GM23248 (cell line): ENCODE data around the gene AOX1. TPM values are rescaled to one million over a fixed set of nuclear protein-coding genes. Genes with fewer than 3 reads are reported as not detected.
"Not testable (repeated sequence)": the region's sequence is repeated elsewhere in the genome, so short reads cannot be mapped to it uniquely, and the experiment has no call there.

Experiments
- DNase-seq: peaks from one replicate; pipeline ENCODE4 v3.0.0-alpha.2; 2015
- H2AFZ ChIP-seq: fragments of 200-600 bp; sonication (generic); 2 replicates; pipeline ENCODE4 v1.6.1; 2016; ENCODE audit warnings: antibody characterized with exemption
- H3F3A ChIP-seq: fragments of 200-600 bp; sonication (generic); 2 replicates; pipeline ENCODE4 v1.6.1; 2016; ENCODE audit warnings: mild to moderate bottlenecking, antibody characterized with exemption, mixed run types; ENCODE audit not compliant: insufficient read depth
- H3K27ac ChIP-seq: fragments of 200-600 bp; sonication (generic); 2 replicates; pipeline ENCODE4 v1.5.1; 2016; ENCODE audit warnings: mild to moderate bottlenecking
- H3K27me3 ChIP-seq: fragments of 200-600 bp; sonication (generic); replicated peaks from 2 replicates; pipeline ENCODE4 v1.6.1; 2016; ENCODE audit warnings: mild to moderate bottlenecking; ENCODE audit not compliant: insufficient read depth
- H3K36me3 ChIP-seq: fragments of 200-600 bp; sonication (generic); 2 replicates; pipeline ENCODE4 v1.6.1; 2016; ENCODE audit warnings: low read depth, mild to moderate bottlenecking
- H3K4me1 ChIP-seq: fragments of 200-600 bp; sonication (generic); 2 replicates; pipeline ENCODE4 v1.6.1; 2016; ENCODE audit warnings: mild to moderate bottlenecking; ENCODE audit not compliant: insufficient read depth
- H3K4me2 ChIP-seq: fragments of 200-600 bp; sonication (generic); one replicate; pipeline ENCODE4 v1.6.1; 2016; ENCODE audit warnings: mild to moderate bottlenecking; ENCODE audit not compliant: unreplicated experiment
- H3K4me3 ChIP-seq: fragments of 200-600 bp; sonication (generic); 2 replicates; pipeline ENCODE4 v1.5.1; 2016; ENCODE audit warnings: mild to moderate bottlenecking
- H3K79me2 ChIP-seq: fragments of 200-600 bp; sonication (generic); 2 replicates; pipeline ENCODE4 v1.6.1; 2016; ENCODE audit warnings: mild to moderate bottlenecking; ENCODE audit not compliant: insufficient read depth
- H3K9ac ChIP-seq: fragments of 200-600 bp; sonication (generic); 2 replicates; pipeline ENCODE4 v1.6.1; 2016; ENCODE audit warnings: mild to moderate bottlenecking
- H3K9me2 ChIP-seq: fragments of 200-600 bp; sonication (generic); 2 replicates; pipeline ENCODE4 v1.6.1; 2016; ENCODE audit warnings: mixed run types, mild to moderate bottlenecking, moderate library complexity; ENCODE audit not compliant: insufficient read depth
- H3K9me3 ChIP-seq: fragments of 200-600 bp; sonication (generic); one replicate; pipeline ENCODE4 v1.6.1; 2017; ENCODE audit warnings: low read depth
- H4K20me1 ChIP-seq: fragments of 200-600 bp; sonication (generic); 2 replicates; pipeline ENCODE4 v1.6.0; 2016; ENCODE audit not compliant: insufficient read depth
- EZH2 ChIP-seq: fragments of 200-600 bp; sonication (generic); IDR thresholded peaks from 2 replicates; pipeline ENCODE4 v1.6.1; 2018; ENCODE audit warnings: antibody characterized with exemption, mild to moderate bottlenecking; ENCODE audit not compliant: insufficient read depth, poor library complexity, severe bottlenecking
- EZH2phosphoT487 ChIP-seq: fragments of 200-600 bp; sonication (generic); IDR thresholded peaks from 2 replicates; pipeline ENCODE4 v1.6.1; 2018; ENCODE audit warnings: antibody characterized with exemption, moderate library complexity, mild to moderate bottlenecking, low read depth; ENCODE audit not compliant: insufficient read depth
- WGBS, 2 experiments: methylation state at CpG; one replicate each; pipeline ENCODE4 v1.1.6; 2015 to 2017; ENCODE audit warnings: low lambda C conversion rate in 2 of 2, low coverage in 1 of 2; ENCODE audit errors: missing lambda C conversion rate in 2 of 2; 5-methylcytosine and 5-hydroxymethylcytosine counted together
- in situ Hi-C: fragments of 300-500 bp; cut with MboI; formaldehyde crosslinking; loops from 2 replicates; pipeline ENCODE4 v1.15.0; 2020
- polyA plus RNA-seq: library from polyadenylated mRNA; unstranded; fragments of >200 nt; fragmentation: Nextera tagmentation; extraction: Ambion mirVana; gene quantifications from 2 replicates; pipeline ENCODE4 v1.2.1, GENCODE V29; 2016
- total RNA-seq: library from RNA; depleted of rRNA; stranded (reverse); fragments of >200 nt; shearing (Covaris generic); gene quantifications from 2 replicates; pipeline ENCODE4 v1.2.3, GENCODE V29; 2014; rRNA removed

The AOX1 gene
- total and polyA plus RNA-seq, 2 experiments from 2014 or later, result 18.9 to 46.0 TPM

DNA sequence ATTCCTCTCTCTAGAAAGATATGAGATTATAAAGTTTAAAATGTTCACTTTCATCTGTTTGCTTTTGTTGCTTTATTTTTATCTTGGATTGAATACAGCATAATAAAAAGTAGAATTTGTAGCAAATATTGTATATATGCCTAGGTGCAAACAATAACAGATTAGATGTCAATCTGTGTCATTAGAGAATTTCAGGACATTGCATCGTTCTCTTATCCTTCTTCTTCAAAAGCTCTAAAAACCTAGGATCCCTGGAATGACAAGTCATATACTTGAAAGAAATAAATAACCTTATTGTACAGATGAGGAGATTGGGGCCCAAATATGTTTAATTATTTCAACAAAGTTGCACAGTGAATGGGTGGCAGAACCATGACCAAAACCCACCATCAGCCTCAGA lies 123.1 kb downstream of the AOX1 start:
- H3K36me3 ChIP-seq, result no peaks in the 10 kb centered on the region
- no peaks in the 10 kb centered on the region for H4K20me1 ChIP-seq
- H3K4me3 ChIP-seq, result no peak overlapping the region
- no peaks in the 10 kb centered on the region for H3K9me2 ChIP-seq
- H3F3A ChIP-seq, result peaks cover 7% of the 10 kb centered on the region; the same call in 1 of the 2 replicates
- H3K9ac ChIP-seq, result no peak overlapping the region
- TF ChIP-seq EZH2, result no peak
- TF ChIP-seq EZH2phosphoT487, result no peak
- no peaks in the 10 kb centered on the region for H3K79me2 ChIP-seq
- H3K9me3 ChIP-seq, result no peaks in the 10 kb centered on the region
- no peak for DNase-seq
- no peak overlapping the region for H3K4me2 ChIP-seq
- 94 to 96% methylated on average over 1 of the region's 1 CpG for WGBS, 2 experiments
- peaks cover 23% of the 10 kb centered on the region for H3K4me1 ChIP-seq
- H2AFZ ChIP-seq, result no peak overlapping the region
- no peaks in the 10 kb centered on the region for H3K27me3 ChIP-seq
- in situ Hi-C loops, result loop anchor here (10.0 kb wide), 2 partner anchors 134 to 734 kb away; no protein-coding TSS in a partner anchor
- no peak overlapping the region for H3K27ac ChIP-seq

DNA sequence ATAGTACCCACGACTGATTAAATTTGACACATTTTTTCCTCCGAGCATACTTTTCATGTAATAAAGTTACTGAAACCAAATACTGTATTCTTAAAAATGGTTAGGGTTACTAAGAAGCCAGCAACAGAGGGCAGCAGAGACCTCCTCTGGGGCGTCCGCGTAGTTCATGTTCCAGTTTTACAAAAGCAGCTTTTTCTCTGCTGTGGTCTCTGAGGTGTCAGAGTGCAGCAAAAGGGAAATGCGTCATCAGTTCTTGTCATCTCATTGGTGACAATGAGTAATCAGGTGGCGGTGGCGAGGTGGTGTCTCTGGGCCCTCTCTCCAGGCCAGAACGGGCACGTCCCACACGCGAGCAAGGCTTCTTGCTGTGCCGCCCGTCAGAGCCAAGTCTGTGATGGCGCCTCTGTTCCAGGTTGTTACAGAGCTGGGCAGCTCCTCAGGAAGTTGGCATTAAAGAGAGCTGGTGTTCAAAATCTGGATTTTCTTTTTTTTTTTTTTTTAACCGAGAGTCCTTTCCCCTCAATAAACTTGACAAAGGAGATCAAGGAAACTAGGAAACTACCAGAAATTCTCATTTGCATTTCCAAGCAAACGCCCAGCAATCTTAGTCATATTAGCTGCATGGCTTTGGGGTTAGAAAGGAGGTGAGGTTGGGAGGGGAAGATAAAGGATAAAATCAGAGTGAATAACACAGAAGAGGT lies 127.3 kb downstream of the AOX1 start:
- Histone ChIP-seq H3K9me2 (no peaks in the 10 kb centered on the region), H3K9me3 (no peaks in the 10 kb centered on the region), H3K9ac (peak overlapping the region; percentile 69), H3K4me3 (peak overlapping the region; percentile 63), H3F3A (peaks cover 7% of the 10 kb centered on the region; the same call in 1 of the 2 replicates), H2AFZ (peak overlapping the region; percentile 76), H3K36me3 (no peaks in the 10 kb centered on the region), H3K4me2 (peak overlapping the region; percentile 81), H3K4me1 (peaks cover 23% of the 10 kb centered on the region), H3K79me2 (no peaks in the 10 kb centered on the region), H3K27me3 (no peaks in the 10 kb centered on the region), H4K20me1 (no peaks in the 10 kb centered on the region), H3K27ac (peak overlapping the region; percentile 84)
- TF ChIP-seq EZH2phosphoT487 (0 out of 2 replicates have a peak, but pooled peaks have one; percentile 79), EZH2 (no peak)
- peak; percentile 97 for DNase-seq
- WGBS, 2 experiments, result 1 to 2% methylated on average over 17 of the region's 17 CpGs
- in situ Hi-C loops, result no loop called here

DNA sequence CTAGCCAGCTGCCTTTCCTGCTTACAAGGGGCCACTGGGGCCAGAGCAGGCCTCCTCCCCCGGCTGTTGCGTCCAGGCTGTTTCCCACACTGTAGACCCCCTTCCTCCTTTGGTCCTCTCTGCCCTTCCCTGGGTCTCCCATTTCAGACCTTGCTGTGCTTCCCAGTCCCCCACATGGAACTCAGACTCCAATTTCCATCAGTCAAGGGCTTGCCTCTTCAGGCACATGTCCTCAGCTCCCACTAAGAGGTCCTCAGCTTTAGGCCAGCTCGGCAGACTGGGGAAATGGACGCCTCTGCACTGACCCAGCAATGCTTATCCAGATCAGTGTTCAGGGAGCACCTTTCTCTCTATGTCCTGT lies 127.9 kb downstream of the AOX1 start:
- no peaks in the 10 kb centered on the region for H3K9me2 ChIP-seq
- H3K79me2 ChIP-seq, result no peaks in the 10 kb centered on the region
- in situ Hi-C loops, result no loop called here
- 73 to 84% methylated on average over 4 of the region's 4 CpGs for WGBS, 2 experiments
- H3K9me3 ChIP-seq, result no peaks in the 10 kb centered on the region
- 0 out of 2 replicates have a peak overlapping the region, but pooled peaks have one; percentile 63 for H3K4me3 ChIP-seq
- H3K9ac ChIP-seq, result peak overlapping the region; percentile 69
- no peaks in the 10 kb centered on the region for H4K20me1 ChIP-seq
- TF ChIP-seq EZH2 (no peak), EZH2phosphoT487 (no peak)
- no peaks in the 10 kb centered on the region for H3K27me3 ChIP-seq
- H3F3A ChIP-seq, result peaks cover 7% of the 10 kb centered on the region; the same call in 1 of the 2 replicates
- peaks cover 23% of the 10 kb centered on the region for H3K4me1 ChIP-seq
- peak overlapping the region; percentile 81 for H3K4me2 ChIP-seq
- no peak for DNase-seq
- H3K27ac ChIP-seq, result peak overlapping the region; percentile 84
- peak overlapping the region; percentile 76 for H2AFZ ChIP-seq
- no peaks in the 10 kb centered on the region for H3K36me3 ChIP-seq

DNA sequence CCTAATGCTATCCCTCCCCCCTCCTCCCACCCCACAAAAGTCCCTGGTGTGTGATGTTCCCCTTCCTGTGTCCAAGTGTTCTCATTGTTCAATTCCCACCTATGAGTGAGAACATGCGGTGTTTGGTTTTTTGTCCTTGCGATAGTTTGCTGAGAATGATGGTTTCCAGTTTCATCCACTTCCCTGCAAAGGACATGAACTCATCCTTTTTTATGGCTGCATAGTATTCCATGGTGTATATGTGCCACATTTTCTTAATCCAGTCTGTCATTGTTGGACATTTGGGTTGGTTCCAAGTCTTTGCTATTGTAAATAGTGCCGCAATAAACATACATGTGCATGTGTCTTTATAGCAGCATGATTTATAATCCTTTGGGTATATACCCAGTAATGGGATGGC lies 129.2 kb downstream of the AOX1 start:
- in situ Hi-C loops, H3K4me3 ChIP-seq, H3F3A ChIP-seq, H4K20me1 ChIP-seq, DNase-seq, H3K27ac ChIP-seq, H2AFZ ChIP-seq, H3K4me2 ChIP-seq, H3K36me3 ChIP-seq, H3K9me2 ChIP-seq, H3K9me3 ChIP-seq, H3K79me2 ChIP-seq, H3K9ac ChIP-seq, H3K27me3 ChIP-seq: not testable (repeated sequence)
- peaks cover 19% of the 10 kb centered on the region for H3K4me1 ChIP-seq
- WGBS, 2 experiments, result 96 to 100% methylated on average over 3 of the region's 3 CpGs

DNA sequence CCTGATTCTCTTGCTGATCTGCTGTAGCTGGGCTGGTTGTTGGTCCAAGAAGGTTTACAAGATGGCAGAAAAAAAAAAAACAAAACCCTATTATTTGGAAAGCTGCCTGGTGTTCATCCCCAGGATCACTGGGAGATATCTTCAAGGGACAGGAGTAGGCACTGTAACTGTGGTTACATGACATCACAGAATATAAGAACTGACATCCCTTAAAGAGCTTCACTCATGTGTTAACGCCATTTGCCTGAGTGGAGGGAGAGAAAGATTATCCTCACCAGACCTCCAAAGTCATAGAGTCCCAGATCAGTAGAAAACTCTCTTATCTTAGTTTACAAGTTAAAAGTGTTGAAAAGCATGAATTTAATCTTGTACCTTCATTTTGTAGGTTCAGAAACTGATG lies 130.6 kb downstream of the AOX1 start:
- Histone ChIP-seq H3K4me2 (no peak overlapping the region), H3K27ac (no peak overlapping the region), H3F3A (peaks cover 7% of the 10 kb centered on the region; the same call in 1 of the 2 replicates), H3K9ac (no peak overlapping the region), H4K20me1 (no peaks in the 10 kb centered on the region), H3K79me2 (no peaks in the 10 kb centered on the region), H3K4me3 (no peak overlapping the region), H3K36me3 (no peaks in the 10 kb centered on the region), H3K9me2 (no peaks in the 10 kb centered on the region), H3K27me3 (no peaks in the 10 kb centered on the region), H3K9me3 (no peaks in the 10 kb centered on the region), H2AFZ (no peak overlapping the region), H3K4me1 (peaks cover 13% of the 10 kb centered on the region)
- WGBS, 2 experiments, result 90 to 97% methylated on average over 1 of the region's 1 CpG
- no peak for TF ChIP-seq EZH2phosphoT487
- TF ChIP-seq EZH2, result no peak
- in situ Hi-C loops, result no loop called here
- no peak for DNase-seq

Other genes starting within 250 kb of the AOX1 start
- 24.0 and 27.7 TPM in 2 replicates for gene KCTD18, start 75.9 kb upstream of the AOX1 start, total RNA-seq
- 15.6 and 17.9 TPM in 2 replicates for gene KCTD18, start 75.9 kb upstream of the AOX1 start, polyA plus RNA-seq
- 6.2 and 6.3 TPM in 2 replicates for gene SGO2, start 59.8 kb upstream of the AOX1 start, total RNA-seq
- gene SGO2, start 59.8 kb upstream of the AOX1 start, polyA plus RNA-seq, result 11.7 and 14.5 TPM in 2 replicates
- 415 and 596 TPM in 2 replicates for gene BZW1, start 225.9 kb downstream of the AOX1 start, total RNA-seq
- 365 and 366 TPM in 2 replicates for gene BZW1, start 225.9 kb downstream of the AOX1 start, polyA plus RNA-seq